Right lobe of liver (tissue), 4 donors: ENCODE data around the gene SEC14L1.

Experiments used
- CTCF ChIP-seq, 4 donors: fragments of 200-600 bp in 3 of 4; fragments of 450-650 bp in 1 of 4; IDR thresholded peaks; one replicate each; pipeline versions ENCODE4 v1.5.1 to v1.8.0; 2016 to 2022; ENCODE audit warnings: antibody characterized with exemption in 4 of 4, mild to moderate bottlenecking in 2 of 4
- POLR2A ChIP-seq: fragments of 450-650 bp; IDR thresholded peaks from one replicate; pipeline ENCODE4 v1.6.1; 2017; ENCODE audit warnings: antibody characterized with exemption, mild to moderate bottlenecking
- donor health status: DM: no; HTN: no; CAD: no.
- donor health status: DM: no; HTN: no; CAD: no.
- donor health status: DM: no; HTN: yes; CAD: no.

- TF ChIP-seq CTCF (IDR thresholded peaks at IDR 0.05): peak; percentile 49 to 71 (median 60)
- TF ChIP-seq POLR2A: no peak
Measured at GRCh38 chr17:77096570-77097214, 44.1 kb upstream of the SEC14L1 start.
